Heart right ventricle (tissue), 16 donors: ENCODE measurements around the gene CDC14B. TPM values are rescaled to one million over a fixed set of nuclear protein-coding genes. Genes with fewer than 3 reads are reported as not detected.

Experiments
- ATAC-seq, 8 donors: fragments of 200-7000 bp; cut with Tn5 transposase; one replicate each; pipeline ENCODE4 v1.9.1; 2020; ENCODE audit warnings: mild to moderate bottlenecking in 8 of 8, moderate library complexity in 8 of 8, moderate number of reproducible peaks in 1 of 8
- DNase-seq, 2 donors: peaks; one replicate each; pipeline ENCODE4 v3.0.0-alpha.2; 2020
- H3K27ac ChIP-seq, 10 donors: fragments of 200-600 bp; sonication (generic) in 2 of 10; one replicate each; pipeline versions ENCODE4 v1.5.0 to v1.8.0; 2020 to 2022; ENCODE audit warnings: mild to moderate bottlenecking in 3 of 10
- H3K27me3 ChIP-seq, 7 donors: fragments of 200-600 bp; one replicate each; pipeline ENCODE4 v1.8.0; 2021 to 2022; ENCODE audit warnings: mild to moderate bottlenecking in 2 of 7
- H3K36me3 ChIP-seq, 9 donors: fragments of 200-600 bp; sonication (generic) in 1 of 9; one replicate each; pipeline versions ENCODE4 v1.5.0 to v1.8.0; 2020 to 2022; ENCODE audit warnings: mild to moderate bottlenecking in 2 of 9
- H3K4me1 ChIP-seq, 9 donors: fragments of 200-600 bp; sonication (generic) in 1 of 9; one replicate each; pipeline versions ENCODE4 v1.5.0 to v1.8.0; 2020 to 2022; ENCODE audit warnings: mild to moderate bottlenecking in 4 of 9
- H3K4me3 ChIP-seq, 10 donors: fragments of 200-600 bp; sonication (generic) in 2 of 10; one replicate each; pipeline versions ENCODE4 v1.5.0 to v1.8.0; 2020 to 2022; ENCODE audit warnings: mild to moderate bottlenecking in 7 of 10, moderate library complexity in 2 of 10
- H3K9me3 ChIP-seq, 11 donors: fragments of 200-600 bp in 10 of 11; sonication (generic) in 2 of 11; one replicate each; pipeline versions ENCODE4 v1.5.0 to v1.8.0; 2013 to 2022; ENCODE audit warnings: mild to moderate bottlenecking in 2 of 11, control low read depth in 1 of 11, moderate library complexity in 1 of 11
- WGBS, 2 donors: extraction: QIAGEN DNeasy Blood & Tissue Kit; methylation state at CpG; one replicate each; pipeline ENCODE4 v1.1.7; 2013; ENCODE audit warnings: inconsistent platforms in 1 of 2; 5-methylcytosine and 5-hydroxymethylcytosine counted together
- intact Hi-C, 10 donors: fragments of 100-400 bp; cut with DNase I; formaldehyde crosslinking; loops; one replicate each; pipeline versions ENCODE4 v1.11.1 to v1.14.2; 2022
- polyA plus RNA-seq, 2 donors: library from polyadenylated mRNA; stranded (reverse); fragments of 200-250 nt; gene quantifications; one replicate each; pipeline ENCODE4 v1.2.3, GENCODE V29; 2013
- total RNA-seq, 10 donors: library from RNA; stranded (reverse); fragmentation: NEBNext Ultra II Directional in 3 of 10; extraction: Animal tissue kit (Norgen Biotek cat#: 25700) in 3 of 10; gene quantifications; one replicate each; pipeline versions ENCODE4 v1.2.1 to v1.2.4, GENCODE V29; 2021 to 2023
- TF ChIP-seq, protein P1 (sequence below), 9 donors: fragments of 200-600 bp; sonication (generic) in 2 of 9; IDR thresholded peaks; one replicate each; pipeline versions ENCODE4 v1.5.0 to v1.8.0; 2021 to 2022; ENCODE audit warnings: antibody characterized with exemption in 9 of 9, mild to moderate bottlenecking in 5 of 9, moderate library complexity in 1 of 9
- donor health status: Arrhythmogenic right ventricular cardiomyopathy.
- donor health status: ischemic (EF 13 %, LVEDD 7.1; RV severe dilation, severe dysfunction).
- donor health status: healthy with polysubstance abuse.
- donor health status: DM: no; HTN: yes; CAD: no.
- donor health status: DM: no; HTN: no; CAD: no.
- donor health status: ischemic (EF 25% LVEDD 6.9; RV normal size, moderate dysfunction).
- donor health status: ischemic (EF 25% LVEDD 5.7; RV mildly dilated, moderate dysfunction).
- donor health status: healthy.
- donor health status: DM: yes; HTN: yes; CAD: no.
- donor health status: Ischemic cardiomyopathy.
- donor health status: ischemic (EF 35%, LVEDD 5.7; RV mildly dilated, moderate dysfunction).
- donor health status: nonischemic (EF 11% LVEDD 7.7; RV severe dilation, severe dysfunction).
- donor health status: DM: yes; HTN: yes; CAD: no.
- donor health status: PGD.
- donor health status: ischemic (EF 29% LVEDD 5.4; RV normal size, mild dysfunction).
- donor health status: nonischemic (EF 23%, LVEDD 6.1; RV moderate dilation, normal function).

The CDC14B gene
- total and polyA plus RNA-seq, 12 donors, result 5.1 to 30.8 (median 23.9) TPM

DNA sequence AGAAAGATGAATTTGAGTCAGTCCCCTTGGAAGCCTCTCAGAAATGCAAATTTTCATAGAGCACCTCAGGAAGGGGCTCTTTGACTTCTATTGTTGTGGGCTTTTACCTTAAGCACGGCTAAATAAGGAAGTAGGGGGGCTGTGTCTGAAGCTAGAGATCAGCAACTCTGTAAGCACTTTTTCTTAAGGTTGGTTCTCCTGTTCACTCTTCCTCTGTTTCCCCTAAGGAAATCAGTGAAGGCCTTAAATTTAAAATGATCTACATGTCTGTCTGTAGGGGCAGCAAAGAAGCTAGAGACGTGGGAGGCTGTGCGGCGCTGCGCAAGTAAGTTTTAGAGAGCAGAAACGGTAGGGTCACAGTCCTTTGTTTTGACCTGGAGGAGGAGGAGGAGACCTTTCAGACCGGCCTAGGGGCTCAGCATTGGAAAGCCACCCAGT lies 1.2 kb upstream of the CDC14B start:
- no peaks in the 10 kb centered on the region for H3K9me3 ChIP-seq
- H3K27ac ChIP-seq, result no peak overlapping the region
- H3K4me1 ChIP-seq, result peaks cover 0 to 15% (median 4%) of the 10 kb centered on the region in 9 donors
- no peaks in the 10 kb centered on the region for H3K36me3 ChIP-seq
- DNase-seq (no peak), ATAC-seq (no peak)
- peaks cover 0 to 54% (median 0%) of the 10 kb centered on the region in 7 donors for H3K27me3 ChIP-seq
- no peak overlapping the region for H3K4me3 ChIP-seq
- TF ChIP-seq, protein P1, sequence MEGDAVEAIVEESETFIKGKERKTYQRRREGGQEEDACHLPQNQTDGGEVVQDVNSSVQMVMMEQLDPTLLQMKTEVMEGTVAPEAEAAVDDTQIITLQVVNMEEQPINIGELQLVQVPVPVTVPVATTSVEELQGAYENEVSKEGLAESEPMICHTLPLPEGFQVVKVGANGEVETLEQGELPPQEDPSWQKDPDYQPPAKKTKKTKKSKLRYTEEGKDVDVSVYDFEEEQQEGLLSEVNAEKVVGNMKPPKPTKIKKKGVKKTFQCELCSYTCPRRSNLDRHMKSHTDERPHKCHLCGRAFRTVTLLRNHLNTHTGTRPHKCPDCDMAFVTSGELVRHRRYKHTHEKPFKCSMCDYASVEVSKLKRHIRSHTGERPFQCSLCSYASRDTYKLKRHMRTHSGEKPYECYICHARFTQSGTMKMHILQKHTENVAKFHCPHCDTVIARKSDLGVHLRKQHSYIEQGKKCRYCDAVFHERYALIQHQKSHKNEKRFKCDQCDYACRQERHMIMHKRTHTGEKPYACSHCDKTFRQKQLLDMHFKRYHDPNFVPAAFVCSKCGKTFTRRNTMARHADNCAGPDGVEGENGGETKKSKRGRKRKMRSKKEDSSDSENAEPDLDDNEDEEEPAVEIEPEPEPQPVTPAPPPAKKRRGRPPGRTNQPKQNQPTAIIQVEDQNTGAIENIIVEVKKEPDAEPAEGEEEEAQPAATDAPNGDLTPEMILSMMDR (IDR thresholded peaks at IDR 0.05), result no peak
- WGBS, 2 donors, result 54 to 58% methylated on average over 7 of the region's 7 CpGs
- intact Hi-C loops, result no loop called here

DNA sequence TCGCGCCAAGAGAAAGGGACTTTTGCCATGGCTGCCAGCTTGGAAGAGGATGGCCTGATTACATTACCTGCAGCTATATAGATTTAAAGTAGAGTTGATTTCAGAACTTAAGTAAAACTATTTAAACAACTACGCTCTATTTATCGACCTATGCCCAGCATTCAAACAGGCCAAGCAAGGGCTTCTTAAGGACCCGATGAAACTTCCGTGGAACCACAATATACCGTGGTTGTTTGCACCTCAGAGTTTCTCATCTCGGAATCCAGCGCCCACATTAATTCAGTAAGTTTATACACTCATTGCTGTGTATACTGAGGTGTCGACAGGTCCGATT lies 505 bp upstream of the CDC14B start:
- TF ChIP-seq, protein P1 (IDR thresholded peaks at IDR 0.05), result no peak
- peak overlapping the region in 9 of 10 donors; percentile 35 to 77 (median 50) for H3K27ac ChIP-seq
- no peak for ATAC-seq
- intact Hi-C loops, result no loop called here
- peaks cover 0 to 54% (median 0%) of the 10 kb centered on the region in 7 donors for H3K27me3 ChIP-seq
- H3K4me3 ChIP-seq, result peak overlapping the region; percentile 2 to 91 (median 58)
- H3K9me3 ChIP-seq, result no peaks in the 10 kb centered on the region
- H3K36me3 ChIP-seq, result no peaks in the 10 kb centered on the region
- DNase-seq, result no peak
- 56 to 62% methylated on average over 11 of the region's 11 CpGs for WGBS, 2 donors
- peaks cover 0 to 15% (median 4%) of the 10 kb centered on the region in 9 donors for H3K4me1 ChIP-seq

DNA sequence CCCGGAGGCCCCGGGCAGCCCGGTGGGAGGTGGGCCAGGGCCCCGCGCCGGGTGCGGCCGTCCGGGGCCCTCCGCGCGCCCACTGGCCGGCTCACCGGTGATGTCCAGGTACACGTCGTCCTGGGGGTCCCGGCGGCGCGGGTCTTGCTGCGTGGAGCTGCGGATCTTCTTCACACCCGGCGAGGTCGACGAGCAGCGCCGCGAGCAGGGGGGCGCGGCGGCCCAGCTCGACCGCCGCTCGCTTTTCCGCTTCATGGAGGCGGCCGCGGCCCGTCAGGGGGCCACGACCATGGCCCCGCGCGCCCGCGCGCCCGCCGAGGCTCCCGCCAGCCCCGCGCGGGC lies 548 bp downstream of the CDC14B start:
- intact Hi-C loops, result loop anchor here in 5 of 10 donors (2.0 to 10.0 kb wide), 6 partner anchors 33 to 167 kb away; partner anchors contain the start of genes HABP4 (in 1 of the 5) and PRXL2C (in 1 of the 5)
- H3K9me3 ChIP-seq, result no peaks in the 10 kb centered on the region
- ATAC-seq, result peak in 4 of 8 donors; percentile 1 to 57 (median 14)
- peak in 1 of 2 donors; percentile 19 for DNase-seq
- peaks cover 0 to 54% (median 0%) of the 10 kb centered on the region in 7 donors for H3K27me3 ChIP-seq
- no peaks in the 10 kb centered on the region for H3K36me3 ChIP-seq
- 0 to 1% methylated on average over 28 to 54 of the region's 54 CpGs for WGBS, 2 donors
- H3K4me1 ChIP-seq, result peaks cover 0 to 15% (median 4%) of the 10 kb centered on the region in 9 donors
- TF ChIP-seq, protein P1 (IDR thresholded peaks at IDR 0.05), result no peak
- peak overlapping the region; percentile 46 to 91 (median 68) for H3K4me3 ChIP-seq
- H3K27ac ChIP-seq, result peak overlapping the region; percentile 65 to 92 (median 84)

DNA sequence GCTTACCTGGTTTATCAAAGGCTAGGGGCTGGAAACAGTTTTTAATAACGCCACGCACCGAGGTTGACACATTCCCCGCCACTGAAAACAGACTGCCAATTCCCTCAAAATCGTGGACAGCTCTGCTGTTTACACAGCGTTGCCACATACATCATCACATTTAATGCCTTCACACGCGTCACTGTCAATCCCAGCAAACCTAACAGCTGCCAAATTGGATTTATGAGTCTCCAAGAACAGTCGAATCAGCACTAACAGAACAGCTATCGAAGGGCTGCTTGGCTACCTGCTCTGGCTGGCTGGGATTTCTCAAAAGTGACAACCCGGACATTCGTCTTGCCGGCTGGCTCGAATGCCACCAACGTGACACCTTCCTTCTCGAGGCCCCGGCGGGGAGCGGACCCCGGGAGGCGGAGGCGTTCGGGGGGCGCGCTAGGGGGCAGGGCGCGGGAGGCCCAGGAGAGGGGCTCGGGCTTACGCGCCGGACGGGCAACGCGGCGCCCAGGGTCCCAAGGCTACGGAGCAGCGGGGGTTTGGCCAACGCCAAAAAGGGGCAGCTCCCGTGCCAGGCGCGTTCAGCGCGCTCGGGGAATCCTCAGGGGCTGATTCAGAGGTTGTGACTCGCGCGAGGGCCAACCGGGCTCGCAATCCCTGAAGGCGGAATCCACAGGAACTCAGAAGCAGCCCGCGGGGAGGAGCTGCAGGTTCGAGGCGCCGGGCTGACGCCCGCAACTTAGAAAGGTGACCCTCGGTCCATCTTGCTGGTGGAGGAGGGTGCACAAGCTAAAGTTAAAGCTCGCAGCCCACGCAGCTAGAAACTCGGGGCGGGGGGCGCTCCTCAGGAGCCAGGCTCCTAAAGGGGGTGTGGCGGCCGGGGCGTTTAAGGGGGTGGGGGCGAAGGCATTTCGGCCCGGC lies 1.2 kb downstream of the CDC14B start:
- H3K27me3 ChIP-seq, result peaks cover 0 to 59% (median 0%) of the 10 kb centered on the region in 7 donors
- ATAC-seq (peak; percentile 39 to 84 (median 66)), DNase-seq (peak; percentile 40 to 45)
- H3K9me3 ChIP-seq, result no peaks in the 10 kb centered on the region
- H3K27ac ChIP-seq, result peak overlapping the region; percentile 65 to 92 (median 84)
- TF ChIP-seq, protein P1 (IDR thresholded peaks at IDR 0.05), result no peak
- H3K36me3 ChIP-seq, result no peaks in the 10 kb centered on the region
- 4 to 7% methylated on average over 60 to 69 of the region's 69 CpGs for WGBS, 2 donors
- intact Hi-C loops, result loop anchor here in 5 of 10 donors (2.0 to 10.0 kb wide), 6 partner anchors 34 to 166 kb away; partner anchors contain the start of genes HABP4 (in 1 of the 5) and PRXL2C (in 1 of the 5)
- peak overlapping the region; percentile 46 to 91 (median 68) for H3K4me3 ChIP-seq
- H3K4me1 ChIP-seq, result peaks cover 0 to 19% (median 6%) of the 10 kb centered on the region in 9 donors
